VCaP (cell line): ENCODE results near the gene TUBE1.
"Not testable (repeated sequence)": the region's sequence is repeated elsewhere in the genome, so short reads cannot be mapped to it uniquely, and the experiment has no call there.

Experiments used
- H3K27ac ChIP-seq: fragments of 450-650 bp; 2 replicates; pipeline ENCODE4 v1.5.1; 2017
- TF ChIP-seq, protein P1 (sequence below): fragments of 450-650 bp; conservative IDR thresholded peaks from 2 replicates; pipeline ENCODE4 v1.5.1; 2017; ENCODE audit warnings: mild to moderate bottlenecking, moderate library complexity

The TUBE1 gene

DNA sequence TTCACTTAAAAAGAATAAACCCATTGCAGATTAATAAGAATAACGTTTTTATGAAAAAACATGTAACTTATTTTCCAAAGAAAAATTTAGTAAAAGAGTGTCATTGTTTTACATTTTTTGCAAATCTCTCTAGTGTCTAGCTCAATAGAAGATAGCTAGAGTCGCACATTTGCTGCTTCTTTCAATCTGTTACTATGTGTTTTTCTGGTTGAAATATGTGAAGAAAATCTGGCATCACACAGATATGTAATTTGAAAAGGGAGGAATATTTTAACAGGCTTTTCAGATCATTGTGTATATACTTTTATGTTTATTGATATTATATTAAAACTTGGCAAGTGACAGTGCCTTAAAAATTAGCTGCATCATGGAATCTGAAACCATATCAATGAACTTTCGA lies 24.3 kb downstream of the TUBE1 start:
- TF ChIP-seq, protein P1, sequence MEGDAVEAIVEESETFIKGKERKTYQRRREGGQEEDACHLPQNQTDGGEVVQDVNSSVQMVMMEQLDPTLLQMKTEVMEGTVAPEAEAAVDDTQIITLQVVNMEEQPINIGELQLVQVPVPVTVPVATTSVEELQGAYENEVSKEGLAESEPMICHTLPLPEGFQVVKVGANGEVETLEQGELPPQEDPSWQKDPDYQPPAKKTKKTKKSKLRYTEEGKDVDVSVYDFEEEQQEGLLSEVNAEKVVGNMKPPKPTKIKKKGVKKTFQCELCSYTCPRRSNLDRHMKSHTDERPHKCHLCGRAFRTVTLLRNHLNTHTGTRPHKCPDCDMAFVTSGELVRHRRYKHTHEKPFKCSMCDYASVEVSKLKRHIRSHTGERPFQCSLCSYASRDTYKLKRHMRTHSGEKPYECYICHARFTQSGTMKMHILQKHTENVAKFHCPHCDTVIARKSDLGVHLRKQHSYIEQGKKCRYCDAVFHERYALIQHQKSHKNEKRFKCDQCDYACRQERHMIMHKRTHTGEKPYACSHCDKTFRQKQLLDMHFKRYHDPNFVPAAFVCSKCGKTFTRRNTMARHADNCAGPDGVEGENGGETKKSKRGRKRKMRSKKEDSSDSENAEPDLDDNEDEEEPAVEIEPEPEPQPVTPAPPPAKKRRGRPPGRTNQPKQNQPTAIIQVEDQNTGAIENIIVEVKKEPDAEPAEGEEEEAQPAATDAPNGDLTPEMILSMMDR = no peak
- H3K27ac ChIP-seq = no peak overlapping the region

DNA sequence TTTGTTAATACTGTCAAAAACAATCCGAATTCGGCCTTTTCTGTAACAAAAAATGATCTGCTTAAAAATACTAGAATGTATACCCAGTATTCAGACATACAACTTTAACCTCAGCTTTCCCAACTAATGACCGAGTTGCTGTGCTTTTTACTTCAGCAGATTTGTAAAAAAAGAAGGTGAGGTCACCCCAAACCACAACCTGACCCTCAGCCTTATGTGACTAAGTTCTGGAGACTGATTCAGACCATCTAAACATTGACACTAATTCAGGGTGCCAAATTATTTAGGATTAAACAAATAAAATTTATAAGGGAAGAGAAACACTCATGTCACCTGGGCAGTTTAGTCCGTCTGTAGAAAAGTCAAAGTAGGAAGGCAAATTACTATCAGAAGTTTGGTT lies 25.7 kb downstream of the TUBE1 start:
- no peak overlapping the region for H3K27ac ChIP-seq
- TF ChIP-seq, protein P1 = no peak

DNA sequence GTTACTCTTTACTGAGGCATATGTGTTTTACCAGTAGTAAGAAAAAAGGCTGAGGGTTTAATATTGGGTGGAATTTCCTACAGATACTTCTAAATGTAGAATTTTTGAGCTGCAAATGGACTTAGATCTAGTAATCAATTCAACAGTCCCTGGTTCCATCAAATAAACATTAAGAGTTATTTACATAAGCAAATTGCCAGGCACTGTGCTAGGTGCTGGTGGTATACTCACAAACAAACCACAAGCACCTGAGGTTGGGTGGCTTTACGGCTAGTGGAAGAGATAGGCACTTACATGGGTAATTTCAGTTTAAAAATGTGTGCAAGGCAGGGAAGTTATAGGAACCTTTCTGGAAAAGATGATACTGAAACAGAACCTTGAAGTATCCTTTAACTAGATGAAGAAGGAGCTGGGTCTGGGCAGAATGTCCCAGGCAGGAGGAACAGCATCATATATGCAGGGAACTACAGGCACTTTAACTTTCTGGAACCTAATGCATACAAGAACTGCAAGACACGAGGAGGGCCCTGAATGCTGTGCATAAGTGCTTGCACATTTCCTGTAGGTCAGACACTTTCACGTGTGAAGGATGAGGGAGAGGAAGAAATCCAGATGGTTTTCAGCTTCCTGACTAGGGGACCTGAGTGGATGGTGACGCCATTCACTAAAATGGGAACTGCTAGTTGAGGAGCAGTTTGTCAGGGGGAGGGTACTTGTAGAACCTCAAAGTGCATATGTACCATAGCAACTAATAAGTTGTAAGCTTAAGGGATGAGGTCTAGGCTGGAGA lies 28.8 kb downstream of the TUBE1 start:
- H3K27ac ChIP-seq = no peak overlapping the region
- TF ChIP-seq, protein P1 = no peak

DNA sequence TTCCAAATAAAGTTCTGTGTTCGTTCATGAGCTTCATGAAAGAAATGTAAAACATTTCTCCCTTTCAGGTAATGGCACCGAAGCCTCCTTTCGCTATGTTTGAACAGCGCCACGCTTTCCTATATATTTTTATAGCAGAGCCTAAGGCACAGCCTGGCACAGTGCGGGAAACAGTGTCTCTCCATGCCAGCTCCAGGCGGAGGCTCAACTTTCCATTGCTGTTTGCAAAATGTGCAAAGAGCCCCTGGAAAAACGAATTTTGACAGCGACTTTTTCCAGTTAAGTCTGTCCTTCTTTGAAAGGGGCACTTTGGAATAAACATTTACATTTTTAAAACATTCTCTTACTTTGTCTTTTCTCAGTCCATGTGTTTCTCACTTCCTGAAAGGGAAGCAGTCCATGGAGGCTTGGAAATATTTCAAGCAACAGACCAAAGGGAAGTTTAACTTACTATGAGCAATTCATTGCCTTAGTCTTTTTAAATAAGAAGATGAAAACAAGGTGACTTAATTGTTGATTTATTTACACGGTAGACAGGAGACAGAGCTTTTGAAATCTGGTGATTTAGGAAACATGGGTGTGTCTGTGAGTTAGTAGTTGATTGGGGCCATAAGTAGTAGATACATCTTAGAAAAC lies 32.6 kb downstream of the TUBE1 start:
- TF ChIP-seq, protein P1 = no peak
- H3K27ac ChIP-seq = no peak overlapping the region

DNA sequence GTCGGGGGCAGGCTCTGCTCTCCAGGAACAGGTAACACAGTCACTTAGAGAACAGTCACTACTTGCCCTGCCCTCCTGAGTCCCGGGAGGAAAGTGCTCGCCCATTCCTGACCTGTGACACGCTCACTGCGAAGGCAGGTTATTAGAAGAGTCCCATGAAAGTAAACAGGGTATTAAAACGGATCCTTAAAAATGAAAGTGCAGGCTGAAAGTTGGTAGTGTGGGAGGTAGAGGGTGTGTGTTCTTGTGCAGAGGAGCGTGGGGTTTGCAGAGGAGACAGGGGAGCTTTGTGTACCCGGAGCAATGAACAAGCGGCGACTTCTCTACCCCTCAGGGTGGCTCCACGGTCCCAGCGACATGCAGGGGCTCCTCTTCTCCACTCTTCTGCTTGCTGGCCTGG lies 33.3 kb downstream of the TUBE1 start, which contains the start of gene CCN6:
Gene CCN6 (plus strand): TSS at position 104 of the 400 bp plus-strand sequence. CDS start 254 bp downstream, at position 358.
- H3K27ac ChIP-seq = no peak within 1 kb of the TSS
- TF ChIP-seq, protein P1 = no peak

DNA sequence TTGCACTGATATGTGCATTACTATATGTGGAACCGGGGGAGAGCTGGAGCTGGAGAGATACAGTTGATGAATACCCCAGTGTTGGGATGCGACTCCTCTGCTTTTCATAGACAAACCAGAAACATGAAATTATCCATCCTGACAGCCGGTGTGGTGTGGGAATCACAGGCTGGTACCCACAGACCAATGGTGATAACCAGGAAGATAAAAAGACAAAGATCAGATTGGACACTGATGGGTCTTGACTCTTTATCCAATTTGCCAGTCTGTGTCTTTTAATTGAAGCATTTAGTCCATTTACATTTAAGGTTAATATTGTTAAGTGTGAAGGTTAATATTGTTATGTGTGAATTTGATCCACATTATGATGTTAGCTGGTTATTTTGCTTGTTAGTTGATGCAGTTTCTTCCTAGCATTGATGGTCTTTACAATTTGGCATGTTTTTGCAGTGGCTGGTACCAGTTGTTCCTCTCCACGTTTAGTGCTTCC lies 36.0 kb downstream of the TUBE1 start:
- not testable (repeated sequence) for H3K27ac ChIP-seq

DNA sequence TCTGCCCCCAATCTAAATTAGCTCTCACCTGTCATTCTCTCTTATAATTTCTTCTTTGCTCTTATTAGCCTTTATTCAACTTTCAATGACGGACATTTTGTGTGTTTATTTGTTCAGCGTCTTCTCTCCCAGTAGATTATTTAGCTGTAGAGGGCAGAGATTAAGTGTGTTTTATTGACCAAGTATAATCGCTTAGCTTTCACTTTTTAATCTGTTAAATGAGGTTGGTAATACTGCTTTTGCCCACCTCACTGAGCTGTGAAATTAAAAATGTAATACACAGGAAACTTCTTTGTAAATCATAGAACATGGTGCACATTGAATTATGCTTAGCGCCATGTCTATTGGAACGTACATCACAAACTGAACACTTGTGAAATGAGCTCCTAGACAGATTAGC lies 36.9 kb downstream of the TUBE1 start:
- TF ChIP-seq, protein P1 = no peak
- H3K27ac ChIP-seq = no peak overlapping the region

DNA sequence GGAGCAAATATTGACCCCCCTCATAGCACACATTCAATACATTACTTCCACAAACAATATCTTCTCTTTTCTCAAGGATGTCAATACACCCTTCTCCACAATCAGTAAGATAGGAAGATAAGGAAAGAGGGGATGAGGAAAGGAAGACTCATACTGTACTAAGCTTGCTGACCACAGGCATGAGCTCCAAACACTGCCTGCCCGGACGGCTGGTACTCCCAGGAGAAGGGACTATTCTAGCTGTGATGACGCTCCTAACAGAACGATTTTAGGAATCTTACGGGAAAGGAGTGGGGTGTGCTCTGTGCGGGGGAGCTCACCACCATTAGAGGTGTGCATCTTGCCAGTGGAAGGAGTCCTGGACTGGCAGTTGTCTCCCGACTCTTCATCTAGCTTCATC lies 37.3 kb downstream of the TUBE1 start:
- no peak overlapping the region for H3K27ac ChIP-seq
- TF ChIP-seq, protein P1 = no peak
